Activated CD4-positive, alpha-beta T cell treated with anti-CD3 and anti-CD28 coated beads, Interleukin-2, amount 10 ng/mL, durations not matched to agents 24 days and 14 days (primary cell): ENCODE data around the gene RPTOR. TPM values are rescaled to one million over a fixed set of nuclear protein-coding genes. Genes with fewer than 3 reads are reported as not detected.

Source experiments
- DNase-seq: peaks from one replicate; pipeline ENCODE4 v3.0.0; 2022
- H3K27ac Mint-ChIP-seq: one replicate; pipeline ENCODE4 v1.8.0; 2022; ENCODE audit warnings: mild to moderate bottlenecking, mixed read lengths
- H3K27me3 Mint-ChIP-seq: one replicate; pipeline ENCODE4 v1.8.0; 2022; ENCODE audit warnings: mixed read lengths
- H3K36me3 Mint-ChIP-seq: one replicate; pipeline ENCODE4 v1.8.0; 2022; ENCODE audit warnings: low read depth, mild to moderate bottlenecking, mixed read lengths
- H3K4me1 Mint-ChIP-seq: one replicate; pipeline ENCODE4 v1.8.0; 2021; ENCODE audit warnings: mixed read lengths
- H3K4me3 Mint-ChIP-seq: one replicate; pipeline ENCODE4 v1.8.0; 2022; ENCODE audit warnings: mild to moderate bottlenecking, moderate library complexity, mixed read lengths
- H3K9me3 Mint-ChIP-seq: one replicate; pipeline ENCODE4 v1.8.0; 2021; ENCODE audit warnings: mixed read lengths
- intact Hi-C: fragments of 100-400 bp; cut with micrococcal nuclease; formaldehyde crosslinking; loops from one replicate; pipeline ENCODE4 v1.15.1; 2023
- total RNA-seq: library from RNA; stranded (reverse); gene quantifications from 2 replicates; pipeline ENCODE4 v1.2.3, GENCODE V29; 2022

Gene RPTOR
- total RNA-seq, 1 donor from 2014 or later = 67.2 TPM

- peak overlapping the region; percentile 78 for H3K4me3 Mint-ChIP-seq
- H3K27ac Mint-ChIP-seq = peak overlapping the region; percentile 94
- peaks cover 81% of the 10 kb centered on the region for H3K4me1 Mint-ChIP-seq
- peaks cover 40% of the 10 kb centered on the region for H3K36me3 Mint-ChIP-seq
- peak; percentile 90 for DNase-seq
- no peaks in the 10 kb centered on the region for H3K27me3 Mint-ChIP-seq
- H3K9me3 Mint-ChIP-seq = peaks cover 13% of the 10 kb centered on the region
- intact Hi-C loops = loop anchor here (1.0 kb wide), 1 partner anchor 7 kb away; no protein-coding TSS in a partner anchor
Observed at GRCh38 chr17:80782536-80783427, 238.1 kb downstream of the RPTOR start.

GRCh38 chr17:80783486-80783885 is 238.8 kb downstream of the RPTOR start:
- H3K4me3 Mint-ChIP-seq = peak overlapping the region; percentile 78
- H3K9me3 Mint-ChIP-seq = peaks cover 15% of the 10 kb centered on the region
- H3K4me1 Mint-ChIP-seq = peaks cover 79% of the 10 kb centered on the region
- intact Hi-C loops = loop anchor here (1.0 kb wide), 1 partner anchor 8 kb away; no protein-coding TSS in a partner anchor
- no peak for DNase-seq
- peaks cover 40% of the 10 kb centered on the region for H3K36me3 Mint-ChIP-seq
- H3K27ac Mint-ChIP-seq = peak overlapping the region; percentile 94
- H3K27me3 Mint-ChIP-seq = no peaks in the 10 kb centered on the region

- Mint-ChIP-seq H3K27ac (peak overlapping the region; percentile 94), H3K36me3 (peaks cover 38% of the 10 kb centered on the region), H3K27me3 (no peaks in the 10 kb centered on the region), H3K9me3 (peaks cover 15% of the 10 kb centered on the region), H3K4me1 (peaks cover 77% of the 10 kb centered on the region), H3K4me3 (peak overlapping the region; percentile 78)
- intact Hi-C loops = loop anchor here (1.0 kb wide), 1 partner anchor 9 kb away; no protein-coding TSS in a partner anchor
- no peak for DNase-seq
Observed at GRCh38 chr17:80783971-80784370, 239.3 kb downstream of the RPTOR start.

- Mint-ChIP-seq H3K36me3 (peaks cover 32% of the 10 kb centered on the region), H3K9me3 (peaks cover 15% of the 10 kb centered on the region), H3K4me1 (peaks cover 82% of the 10 kb centered on the region), H3K27me3 (no peaks in the 10 kb centered on the region), H3K4me3 (peak overlapping the region; percentile 73), H3K27ac (peak overlapping the region; percentile 98)
- intact Hi-C loops = loop anchor here (5.0 kb wide), 2 partner anchors 72 to 108 kb away; no protein-coding TSS in a partner anchor
- peak; percentile 77 for DNase-seq
Observed at GRCh38 chr17:80785477-80786178, 241.0 kb downstream of the RPTOR start.

- H3K4me3 Mint-ChIP-seq = no peak overlapping the region
- peaks cover 82% of the 10 kb centered on the region for H3K4me1 Mint-ChIP-seq
- peak overlapping the region; percentile 31 for H3K27ac Mint-ChIP-seq
- intact Hi-C loops = loop anchor here (5.0 kb wide), 2 partner anchors 71 to 109 kb away; no protein-coding TSS in a partner anchor
- no peaks in the 10 kb centered on the region for H3K27me3 Mint-ChIP-seq
- no peak for DNase-seq
- H3K9me3 Mint-ChIP-seq = peaks cover 15% of the 10 kb centered on the region
- peaks cover 32% of the 10 kb centered on the region for H3K36me3 Mint-ChIP-seq
Observed at GRCh38 chr17:80786470-80786869, 241.8 kb downstream of the RPTOR start.

- H3K9me3 Mint-ChIP-seq = peaks cover 15% of the 10 kb centered on the region
- intact Hi-C loops = loop anchor here (5.0 kb wide), 2 partner anchors 70 to 110 kb away; no protein-coding TSS in a partner anchor
- H3K36me3 Mint-ChIP-seq = peaks cover 34% of the 10 kb centered on the region
- DNase-seq = no peak
- H3K27me3 Mint-ChIP-seq = no peaks in the 10 kb centered on the region
- peak overlapping the region; percentile 2 for H3K4me3 Mint-ChIP-seq
- H3K4me1 Mint-ChIP-seq = peaks cover 82% of the 10 kb centered on the region
- H3K27ac Mint-ChIP-seq = peak overlapping the region; percentile 77
Observed at GRCh38 chr17:80786887-80787286, 242.2 kb downstream of the RPTOR start.

GRCh38 chr17:80787881-80788280 is 243.2 kb downstream of the RPTOR start:
- peaks cover 82% of the 10 kb centered on the region for H3K4me1 Mint-ChIP-seq
- no peaks in the 10 kb centered on the region for H3K27me3 Mint-ChIP-seq
- peaks cover 41% of the 10 kb centered on the region for H3K36me3 Mint-ChIP-seq
- DNase-seq = no peak
- H3K9me3 Mint-ChIP-seq = peaks cover 15% of the 10 kb centered on the region
- intact Hi-C loops = loop anchor here (5.0 kb wide), 2 partner anchors 69 to 111 kb away; no protein-coding TSS in a partner anchor
- peak overlapping the region; percentile 77 for H3K27ac Mint-ChIP-seq
- H3K4me3 Mint-ChIP-seq = peak overlapping the region; percentile 41

GRCh38 chr17:80789356-80789902 is 244.8 kb downstream of the RPTOR start:
- Mint-ChIP-seq H3K4me3 (peak overlapping the region; percentile 79), H3K27ac (peak overlapping the region; percentile 97), H3K9me3 (peaks cover 15% of the 10 kb centered on the region), H3K4me1 (peaks cover 80% of the 10 kb centered on the region), H3K36me3 (peaks cover 49% of the 10 kb centered on the region), H3K27me3 (no peaks in the 10 kb centered on the region)
- intact Hi-C loops = loop anchor here (5.0 kb wide), 2 partner anchors 68 to 112 kb away; no protein-coding TSS in a partner anchor
- peak; percentile 75 for DNase-seq

- Mint-ChIP-seq H3K4me3 (peak overlapping the region; percentile 79), H3K27me3 (no peaks in the 10 kb centered on the region), H3K9me3 (peaks cover 15% of the 10 kb centered on the region), H3K4me1 (peaks cover 78% of the 10 kb centered on the region), H3K36me3 (peaks cover 54% of the 10 kb centered on the region), H3K27ac (peak overlapping the region; percentile 97)
- intact Hi-C loops = loop anchor here (2.0 kb wide), 2 partner anchors 29 to 111 kb away; no protein-coding TSS in a partner anchor
- peak; percentile 83 for DNase-seq
Observed at GRCh38 chr17:80790021-80790765, 245.6 kb downstream of the RPTOR start.

GRCh38 chr17:80790981-80791742 is 246.5 kb downstream of the RPTOR start:
- H3K36me3 Mint-ChIP-seq = peaks cover 55% of the 10 kb centered on the region

GRCh38 chr17:80791758-80792284 is 247.2 kb downstream of the RPTOR start:
- Mint-ChIP-seq H3K4me3 (peak overlapping the region; percentile 79), H3K36me3 (peaks cover 59% of the 10 kb centered on the region), H3K4me1 (peaks cover 77% of the 10 kb centered on the region), H3K27ac (peak overlapping the region; percentile 97), H3K27me3 (no peaks in the 10 kb centered on the region), H3K9me3 (peaks cover 11% of the 10 kb centered on the region)
- DNase-seq = peak; percentile 85
- intact Hi-C loops = loop anchor here (1.0 to 2.0 kb wide), 7 partner anchors 12 to 109 kb away; no protein-coding TSS in a partner anchor

More at GRCh38 chr17:80790981-80791742, 246.5 kb downstream of the RPTOR start:
- peak; percentile 78 for DNase-seq
- Mint-ChIP-seq H3K27ac (peak overlapping the region; percentile 97), H3K27me3 (no peaks in the 10 kb centered on the region), H3K9me3 (peaks cover 11% of the 10 kb centered on the region), H3K4me1 (peaks cover 72% of the 10 kb centered on the region), H3K4me3 (peak overlapping the region; percentile 79)
- intact Hi-C loops = loop anchor here (1.0 to 2.0 kb wide), 7 partner anchors 11 to 110 kb away; no protein-coding TSS in a partner anchor

- DNase-seq = peak; percentile 65
- no peaks in the 10 kb centered on the region for H3K27me3 Mint-ChIP-seq
- peaks cover 54% of the 10 kb centered on the region for H3K36me3 Mint-ChIP-seq
- H3K9me3 Mint-ChIP-seq = peaks cover 6% of the 10 kb centered on the region
- H3K4me1 Mint-ChIP-seq = peaks cover 71% of the 10 kb centered on the region
- peak overlapping the region; percentile 79 for H3K4me3 Mint-ChIP-seq
- H3K27ac Mint-ChIP-seq = peak overlapping the region; percentile 97
- intact Hi-C loops = no loop called here
Observed at GRCh38 chr17:80792373-80792781, 247.7 kb downstream of the RPTOR start.
